Left forelimb (tissue), 1 donor: ENCODE data around the gene TMOD1.
"Not testable (repeated sequence)": the region's sequence is repeated elsewhere in the genome, so short reads cannot be mapped to it uniquely, and the experiment has no call there.

ENCODE experiments used
- DNase-seq: peaks from one replicate; pipeline ENCODE4 v3.0.0-alpha.2; 2018; ENCODE audit warnings: low spot score

TMOD1 gene

GRCh38 chr9:97594381-97594921 is 93.0 kb downstream of the TMOD1 start:
- peak; percentile 31 for DNase-seq

GRCh38 chr9:97596906-97597305 is 95.4 kb downstream of the TMOD1 start:
- peak; percentile 9 for DNase-seq

GRCh38 chr9:97598461-97599288 is 97.2 kb downstream of the TMOD1 start:
- peak; percentile 68 for DNase-seq

GRCh38 chr9:97599314-97599846 is 97.9 kb downstream of the TMOD1 start:
- no peak for DNase-seq

GRCh38 chr9:97600531-97601227 is 99.2 kb downstream of the TMOD1 start:
- no peak for DNase-seq

- DNase-seq, result no peak
Measured at GRCh38 chr9:97601228-97601898, 99.9 kb downstream of the TMOD1 start.

GRCh38 chr9:97602430-97602829 is 101.0 kb downstream of the TMOD1 start:
- no peak for DNase-seq

GRCh38 chr9:97604901-97605645 is 103.6 kb downstream of the TMOD1 start:
- no peak for DNase-seq

GRCh38 chr9:97615439-97616072 is 114.1 kb downstream of the TMOD1 start:
- no peak for DNase-seq

- no peak for DNase-seq
Measured at GRCh38 chr9:97617939-97618416, 116.5 kb downstream of the TMOD1 start.

- DNase-seq, result not testable (repeated sequence)
Measured at GRCh38 chr9:97620063-97620462, 118.6 kb downstream of the TMOD1 start.

- DNase-seq, result not testable (repeated sequence)
Measured at GRCh38 chr9:97622483-97622882, 121.0 kb downstream of the TMOD1 start.

GRCh38 chr9:97623946-97624345 is 122.5 kb downstream of the TMOD1 start:
- no peak for DNase-seq

GRCh38 chr9:97625620-97626019 is 124.2 kb downstream of the TMOD1 start:
- DNase-seq, result no peak

- no peak for DNase-seq
Measured at GRCh38 chr9:97627624-97628023, 126.2 kb downstream of the TMOD1 start.

- no peak for DNase-seq
Measured at GRCh38 chr9:97628668-97629067, 127.2 kb downstream of the TMOD1 start.

- DNase-seq, result no peak
Measured at GRCh38 chr9:97629156-97629555, 127.7 kb downstream of the TMOD1 start.

GRCh38 chr9:97630591-97630990 is 129.1 kb downstream of the TMOD1 start:
- DNase-seq, result no peak

GRCh38 chr9:97632248-97632984 is 130.9 kb downstream of the TMOD1 start:
- DNase-seq, result no peak
